ENCODE results near the gene METTL14. TPM values are rescaled to one million over a fixed set of nuclear protein-coding genes. Genes with fewer than 3 reads are reported as not detected.

METTL14 gene
- total RNA-seq, 1 donor from 2014 or later, result 45.0 TPM

- Mint-ChIP-seq H3K36me3 (ENCODE audit: low read depth, unreplicated experiment) (peaks cover 30% of the 10 kb centered on the region), H3K9me3 (ENCODE audit: unreplicated experiment) (no peaks in the 10 kb centered on the region), H3K4me3 (ENCODE audit: unreplicated experiment) (no peak overlapping the region), H3K27me3 (ENCODE audit: unreplicated experiment) (no peaks in the 10 kb centered on the region), H3K27ac (ENCODE audit: unreplicated experiment) (no peak overlapping the region), H3K4me1 (ENCODE audit: unreplicated experiment) (peaks cover 45% of the 10 kb centered on the region)
- no peak for DNase-seq (ENCODE audit: low spot score)
- TF ChIP-seq CTCF (IDR thresholded peaks at IDR 0.05; ENCODE audit: unreplicated experiment), result no peak
Observed at GRCh38 chr4:118727360-118727759, 42.2 kb downstream of the METTL14 start.

- Mint-ChIP-seq H3K4me1 (ENCODE audit: unreplicated experiment) (peaks cover 41% of the 10 kb centered on the region), H3K9me3 (ENCODE audit: unreplicated experiment) (no peaks in the 10 kb centered on the region), H3K27ac (ENCODE audit: unreplicated experiment) (no peak overlapping the region), H3K27me3 (ENCODE audit: unreplicated experiment) (no peaks in the 10 kb centered on the region), H3K36me3 (ENCODE audit: low read depth, unreplicated experiment) (peaks cover 30% of the 10 kb centered on the region), H3K4me3 (ENCODE audit: unreplicated experiment) (peak overlapping the region; percentile 37)
- DNase-seq (ENCODE audit: low spot score), result no peak
- TF ChIP-seq CTCF (IDR thresholded peaks at IDR 0.05; ENCODE audit: unreplicated experiment), result no peak
Observed at GRCh38 chr4:118729287-118730286, 44.4 kb downstream of the METTL14 start.

DNA sequence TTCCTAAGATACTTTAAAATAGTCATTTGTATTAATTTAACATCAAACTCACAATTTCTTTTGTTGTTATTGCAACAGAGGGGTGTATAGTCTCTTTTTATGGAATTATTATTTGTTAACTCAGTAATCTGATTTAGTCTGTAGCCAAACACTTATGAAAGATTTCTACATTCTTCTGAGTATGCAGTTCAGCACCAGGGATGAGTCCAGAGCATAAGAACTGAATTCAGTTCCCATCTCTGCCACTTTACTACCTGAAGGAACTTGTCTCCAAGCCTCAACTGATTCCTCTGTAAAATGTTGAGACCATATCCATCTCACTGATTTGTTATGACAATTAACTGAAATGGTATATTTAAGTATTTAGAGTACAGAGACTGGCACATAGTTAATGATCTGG lies 45.5 kb downstream of the METTL14 start:
- DNase-seq (ENCODE audit: low spot score), result no peak
- Mint-ChIP-seq H3K9me3 (ENCODE audit: unreplicated experiment) (no peaks in the 10 kb centered on the region), H3K4me1 (ENCODE audit: unreplicated experiment) (peaks cover 41% of the 10 kb centered on the region), H3K4me3 (ENCODE audit: unreplicated experiment) (no peak overlapping the region), H3K36me3 (ENCODE audit: low read depth, unreplicated experiment) (peaks cover 27% of the 10 kb centered on the region), H3K27me3 (ENCODE audit: unreplicated experiment) (no peaks in the 10 kb centered on the region), H3K27ac (ENCODE audit: unreplicated experiment) (no peak overlapping the region)
- no peak for TF ChIP-seq CTCF (IDR thresholded peaks at IDR 0.05; ENCODE audit: unreplicated experiment)

GRCh38 chr4:118732591-118733330 lies 47.6 kb downstream of the METTL14 start:
- Mint-ChIP-seq H3K27me3 (ENCODE audit: unreplicated experiment) (no peaks in the 10 kb centered on the region), H3K4me1 (ENCODE audit: unreplicated experiment) (peaks cover 33% of the 10 kb centered on the region), H3K27ac (ENCODE audit: unreplicated experiment) (peak overlapping the region; percentile 36), H3K36me3 (ENCODE audit: low read depth, unreplicated experiment) (peaks cover 15% of the 10 kb centered on the region), H3K9me3 (ENCODE audit: unreplicated experiment) (no peaks in the 10 kb centered on the region), H3K4me3 (ENCODE audit: unreplicated experiment) (no peak overlapping the region)
- DNase-seq (ENCODE audit: low spot score), result no peak
- no peak for TF ChIP-seq CTCF (IDR thresholded peaks at IDR 0.05; ENCODE audit: unreplicated experiment)

All from endothelial cell (in vitro differentiated cells).